Panc1 (cell line): ENCODE data around the gene USP10. TPM values are rescaled to one million over a fixed set of nuclear protein-coding genes. Genes with fewer than 3 reads are reported as not detected.
A peak's percentile ranks its signal among the peaks of the same experiment; 100 is the strongest.
"Not testable (repeated sequence)": the region's sequence is repeated elsewhere in the genome, so short reads cannot be mapped to it uniquely, and the experiment has no call there.

Experiments
- ATAC-seq: fragments of 200-7000 bp; cut with Tn5 transposase; 2 replicates; pipeline ENCODE4 v1.9.1; 2020; ENCODE audit warnings: mild to moderate bottlenecking, moderate library complexity
- BruUV-seq: library from RNA; stranded (reverse); fragments of 400-500 nt; replicated peaks from 2 replicates; lab custom pipeline; 2021; lab: Mats Ljungman, UMichigan
- CTCF ChIA-PET: fragments of 300-600 bp; sonication (Branson Sonifier 250); formaldehyde crosslinking; loops from one replicate; lab custom pipeline; 2022; ENCODE audit warnings: antibody characterized with exemption; lab: Charles Lee
- POLR2A ChIA-PET: fragments of 300-600 bp; sonication (Branson Sonifier 250); formaldehyde crosslinking; loops from one replicate; lab custom pipeline; 2022; ENCODE audit warnings: antibody characterized with exemption; lab: Charles Lee
- DNase-seq: peaks from one replicate; pipeline ENCODE4 v3.0.0-alpha.2; 2010; ENCODE audit warnings: low read depth, low spot score
- H3K27ac ChIP-seq: 2 replicates; pipeline ENCODE4 v1.5.1; 2011; ENCODE audit warnings: mild to moderate bottlenecking, low read length, inconsistent platforms
- H3K27me3 ChIP-seq: fragments of 200-500 bp; sonication (Bioruptor generic); 2 replicates; pipeline ENCODE4 v1.6.0; 2014; ENCODE audit warnings: low read length, inconsistent platforms; ENCODE audit not compliant: control insufficient read depth, insufficient read depth
- H3K36me3 ChIP-seq: fragments of 200-500 bp; sonication (Bioruptor generic); 2 replicates; pipeline ENCODE4 v1.5.1; 2014; ENCODE audit warnings: inconsistent platforms, mild to moderate bottlenecking, low read length, moderate library complexity; ENCODE audit not compliant: control insufficient read depth, insufficient read depth
- H3K4me1 ChIP-seq: 2 replicates; pipeline ENCODE4 v1.5.1; 2011; ENCODE audit warnings: inconsistent platforms, mild to moderate bottlenecking, low read length, moderate library complexity; ENCODE audit not compliant: control insufficient read depth, insufficient read depth
- H3K4me3 ChIP-seq, 2 experiments: 2 replicates each; pipeline ENCODE4 v1.5.1; 2011 to 2012; ENCODE audit warnings: low read depth in 2 of 2, low read length in 2 of 2, mild to moderate bottlenecking in 2 of 2, inconsistent platforms in 1 of 2, moderate library complexity in 1 of 2
- H3K9me3 ChIP-seq: fragments of 200-500 bp; sonication (Bioruptor generic); 2 replicates; pipeline ENCODE4 v1.5.1; 2014; ENCODE audit warnings: low read depth, mild to moderate bottlenecking, inconsistent platforms, low read length, moderate library complexity; ENCODE audit not compliant: control insufficient read depth, insufficient read depth
- CTCF ChIP-seq: fragments of 450-650 bp; IDR thresholded peaks from 2 replicates; pipeline ENCODE4 v1.5.1; 2017; ENCODE audit warnings: mild to moderate bottlenecking
- POLR2AphosphoS5 ChIP-seq: IDR thresholded peaks from 2 replicates; pipeline ENCODE4 v1.6.1; 2012; ENCODE audit warnings: mild to moderate bottlenecking, low read depth, low read length, moderate library complexity
- REST ChIP-seq, 2 experiments: IDR thresholded peaks; 2 replicates each; pipeline ENCODE4 v1.6.1; 2011 to 2012; ENCODE audit warnings: low read depth in 2 of 2, control low read depth in 1 of 2, low read length in 1 of 2, mild to moderate bottlenecking in 1 of 2, moderate library complexity in 1 of 2; ENCODE audit not compliant: insufficient read depth in 1 of 2
- SIN3A ChIP-seq: IDR thresholded peaks from 2 replicates; pipeline ENCODE4 v1.6.1; 2012; ENCODE audit warnings: low read depth, mild to moderate bottlenecking, low read length, moderate library complexity, borderline replicate concordance; ENCODE audit not compliant: insufficient read depth
- TCF7L2 ChIP-seq: IDR thresholded peaks from 2 replicates; pipeline ENCODE4 v1.6.1; 2011; ENCODE audit warnings: mild to moderate bottlenecking, low read depth, low read length, inconsistent platforms
- in situ Hi-C: cut with HindIII; loops from 2 replicates; pipeline ENCODE4 v1.10.0; 2016; ENCODE audit warnings: low sequenced_read_pairs, low pct_unique_long_range_greater_than_20kb
- intact Hi-C: fragments of 100-400 bp; cut with micrococcal nuclease; formaldehyde crosslinking; loops from one replicate; pipeline ENCODE4 v1.10.0; 2022; ENCODE audit not compliant: unreplicated experiment
- total RNA-seq: library from RNA; stranded (reverse); gene quantifications from one replicate; pipeline ENCODE4 v1.2.1, GENCODE V29; 2021; ENCODE audit not compliant: unreplicated experiment

USP10 gene
- total RNA-seq, 1 experiment from 2014 or later, result 77.4 TPM

GRCh38 chr16:84729716-84730320 lies 30.0 kb downstream of the USP10 start:
- Histone ChIP-seq H3K36me3 (no peaks in the 10 kb centered on the region), H3K27ac (peak overlapping the region; percentile 98), H3K4me3 (peak overlapping the region; percentile 31 to 53), H3K9me3 (no peaks in the 10 kb centered on the region), H3K27me3 (no peaks in the 10 kb centered on the region), H3K4me1 (peaks cover 80% of the 10 kb centered on the region)
- TSS peak; percentile 96 for BruUV-seq
- no peak for ATAC-seq
- DNase-seq, result no peak
- ChIA-PET CTCF (interaction anchor here (1.3 kb wide), 1 partner anchor 9 kb away, joined by 6 read pairs; no protein-coding TSS in a partner anchor), POLR2A (interaction anchor here (1.0 kb wide), 1 partner anchor 39 kb away, joined by 3 read pairs; no protein-coding TSS in a partner anchor)
- in situ Hi-C loops (no loop called here), intact Hi-C loops (loop anchor here (5.0 kb wide), 1 partner anchor 108 kb away; no protein-coding TSS in a partner anchor)
- TF ChIP-seq CTCF, result no peak
- no peak for TF ChIP-seq TCF7L2
- no peak for TF ChIP-seq SIN3A
- TF ChIP-seq POLR2AphosphoS5, result no peak; the same call in 1 of the 2 replicates
- no peak for TF ChIP-seq REST (IDR thresholded peaks at IDR 0.05; ENCODE audit: insufficient read depth in 1 of 2, low read depth in 2 of 2, low read length in 1 of 2)

- peak; percentile 87 for ATAC-seq
- H3K36me3 ChIP-seq, result no peaks in the 10 kb centered on the region
- no peaks in the 10 kb centered on the region for H3K9me3 ChIP-seq
- peaks cover 80% of the 10 kb centered on the region for H3K4me1 ChIP-seq
- intact Hi-C loops, result no loop called here
- in situ Hi-C loops, result no loop called here
- H3K4me3 ChIP-seq, result peak overlapping the region; percentile 31 to 53
- BruUV-seq, result no TSS peak
- CTCF ChIA-PET, result interaction anchor here (1.3 kb wide), 1 partner anchor 8 kb away, joined by 6 read pairs; no protein-coding TSS in a partner anchor
- peak overlapping the region; percentile 98 for H3K27ac ChIP-seq
- DNase-seq, result no peak
- POLR2A ChIA-PET, result interaction anchor here (0.5 to 1.0 kb wide), 3 partner anchors 19 to 283 kb away, joined by 3 to 4 read pairs (median 4); no protein-coding TSS in a partner anchor
- no peaks in the 10 kb centered on the region for H3K27me3 ChIP-seq
- TF ChIP-seq TCF7L2, result no peak
- peak; percentile 51; the same call in 1 of the 2 replicates for TF ChIP-seq POLR2AphosphoS5
These were observed 30.8 kb downstream of the USP10 start for GRCh38 chr16:84730406-84731106.

GRCh38 chr16:84732332-84732673 lies 32.5 kb downstream of the USP10 start:
- DNase-seq, BruUV-seq, intact Hi-C loops, ATAC-seq, H3K27me3 ChIP-seq, H3K9me3 ChIP-seq, CTCF ChIA-PET, H3K36me3 ChIP-seq, in situ Hi-C loops: not testable (repeated sequence)
- H3K4me3 ChIP-seq, result peak overlapping the region in 1 of 2 experiments; percentile 47; a peak in 2 of 4 replicates
- POLR2A ChIA-PET, result interaction anchor here (0.6 kb wide), 1 partner anchor 406 kb away, joined by 7 read pairs; no protein-coding TSS in a partner anchor
- peaks cover 79% of the 10 kb centered on the region for H3K4me1 ChIP-seq
- H3K27ac ChIP-seq, result peak overlapping the region; percentile 98
